Suprapubic skin (tissue), 4 donors: Measurements from ENCODE around the gene SH3BP4.

Source experiments
- EP300 ChIP-seq: sonication (generic); formaldehyde crosslinking; IDR thresholded peaks from one replicate; pipeline ENCODE4 v1.6.1; 2017; ENCODE audit warnings: antibody characterized with exemption
- POLR2A ChIP-seq, 2 donors: fragments of 450-650 bp; IDR thresholded peaks; one replicate each; pipeline ENCODE4 v1.6.1; 2017; ENCODE audit warnings: antibody characterized with exemption in 2 of 2, mild to moderate bottlenecking in 2 of 2, moderate library complexity in 2 of 2
- POLR2AphosphoS5 ChIP-seq, 3 donors: sonication (generic); formaldehyde crosslinking; IDR thresholded peaks; one replicate each; pipeline ENCODE4 v1.6.1; 2017; ENCODE audit warnings: antibody characterized with exemption in 3 of 3
- TF ChIP-seq, protein P1 (sequence below), 2 donors: fragments of 200-600 bp in 1 of 2; fragments of 450-650 bp in 1 of 2; sonication (generic) in 1 of 2; IDR thresholded peaks; one replicate each; pipeline ENCODE4 v1.5.1; 2016 to 2019; ENCODE audit warnings: antibody characterized with exemption in 2 of 2, mild to moderate bottlenecking in 1 of 2, moderate library complexity in 1 of 2

- no peak for TF ChIP-seq POLR2A (IDR thresholded peaks at IDR 0.05)
- TF ChIP-seq, protein P1, sequence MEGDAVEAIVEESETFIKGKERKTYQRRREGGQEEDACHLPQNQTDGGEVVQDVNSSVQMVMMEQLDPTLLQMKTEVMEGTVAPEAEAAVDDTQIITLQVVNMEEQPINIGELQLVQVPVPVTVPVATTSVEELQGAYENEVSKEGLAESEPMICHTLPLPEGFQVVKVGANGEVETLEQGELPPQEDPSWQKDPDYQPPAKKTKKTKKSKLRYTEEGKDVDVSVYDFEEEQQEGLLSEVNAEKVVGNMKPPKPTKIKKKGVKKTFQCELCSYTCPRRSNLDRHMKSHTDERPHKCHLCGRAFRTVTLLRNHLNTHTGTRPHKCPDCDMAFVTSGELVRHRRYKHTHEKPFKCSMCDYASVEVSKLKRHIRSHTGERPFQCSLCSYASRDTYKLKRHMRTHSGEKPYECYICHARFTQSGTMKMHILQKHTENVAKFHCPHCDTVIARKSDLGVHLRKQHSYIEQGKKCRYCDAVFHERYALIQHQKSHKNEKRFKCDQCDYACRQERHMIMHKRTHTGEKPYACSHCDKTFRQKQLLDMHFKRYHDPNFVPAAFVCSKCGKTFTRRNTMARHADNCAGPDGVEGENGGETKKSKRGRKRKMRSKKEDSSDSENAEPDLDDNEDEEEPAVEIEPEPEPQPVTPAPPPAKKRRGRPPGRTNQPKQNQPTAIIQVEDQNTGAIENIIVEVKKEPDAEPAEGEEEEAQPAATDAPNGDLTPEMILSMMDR (IDR thresholded peaks at IDR 0.05): no peak
- TF ChIP-seq POLR2AphosphoS5 (IDR thresholded peaks at IDR 0.05): no peak
- TF ChIP-seq EP300: no peak
These were observed 69.9 kb downstream of the SH3BP4 start for GRCh38 chr2:235021752-235022151.
